HG03457 (cell line): ENCODE results near the gene TECTA.
"Not testable (repeated sequence)": the region's sequence is repeated elsewhere in the genome, so short reads cannot be mapped to it uniquely, and the experiment has no call there.

Experiments used
- ATAC-seq: cut with Tn5 transposase; IDR thresholded peaks from one replicate; pipeline ENCODE4 v1.9.1; 2021; ENCODE audit warnings: moderate number of reproducible peaks; ENCODE audit not compliant: unreplicated experiment

Gene TECTA

GRCh38 chr11:121225382-121225781, 124.3 kb downstream of the TECTA start:
- ATAC-seq: no peak

DNA sequence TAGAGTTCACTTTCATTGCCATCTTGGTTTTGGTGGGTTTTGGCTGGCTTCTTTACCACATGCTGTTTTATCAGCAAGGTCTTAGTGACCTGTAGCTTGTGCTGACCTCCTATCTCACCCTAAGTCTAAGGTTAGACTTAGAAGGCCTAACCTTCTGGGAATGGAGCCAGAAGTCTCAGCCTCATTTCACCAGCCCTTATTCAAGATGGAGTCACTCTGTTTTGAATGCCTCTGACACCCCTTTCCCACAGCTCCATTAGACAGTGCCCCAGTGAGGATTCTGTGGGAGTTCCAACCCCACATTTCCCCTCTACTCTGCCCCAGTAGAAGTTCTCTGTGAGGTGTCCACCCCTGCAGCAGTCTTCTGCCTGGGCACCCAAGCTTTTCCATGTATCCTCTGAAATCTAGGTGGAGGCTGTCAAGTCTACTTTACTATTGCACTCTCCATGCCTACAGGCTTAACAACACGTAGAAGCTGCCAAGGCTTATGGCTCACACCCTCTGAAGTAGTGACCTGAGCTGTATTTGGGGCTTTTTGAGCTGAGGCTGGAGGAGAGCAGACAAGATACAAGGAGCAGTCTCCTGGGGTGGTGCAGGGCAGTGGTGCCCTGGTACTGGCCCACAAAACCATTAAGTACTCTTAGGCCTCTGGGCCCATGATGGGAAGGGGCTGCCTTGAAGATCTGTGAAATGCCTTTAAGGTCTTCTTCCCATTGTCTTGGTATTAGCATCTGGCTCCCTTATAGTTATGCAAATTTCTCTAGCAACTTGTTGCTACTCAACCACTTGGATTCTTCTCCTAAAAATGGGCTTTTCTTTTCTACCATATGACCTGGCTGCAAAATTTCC, 125.6 kb downstream of the TECTA start:
- ATAC-seq: no peak

DNA sequence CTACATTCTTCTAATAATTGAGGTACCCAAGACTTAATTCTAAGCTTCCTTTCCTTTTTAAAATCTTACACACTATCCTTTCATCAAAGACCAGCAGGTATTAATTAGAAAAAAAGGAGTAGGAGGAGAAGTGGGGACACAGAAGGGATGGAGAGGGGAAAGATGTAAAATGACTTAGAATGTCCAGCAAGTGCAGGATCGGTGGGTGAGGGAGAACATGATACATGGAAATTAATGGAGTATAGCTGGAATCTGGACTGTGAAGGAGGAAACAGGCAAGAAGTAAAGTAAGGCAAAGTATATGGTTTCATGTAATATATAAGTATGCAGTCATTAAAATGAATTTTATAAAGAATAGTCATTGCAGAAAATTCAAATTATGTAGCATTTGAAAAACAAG, 127.8 kb downstream of the TECTA start:
- no peak for ATAC-seq

DNA sequence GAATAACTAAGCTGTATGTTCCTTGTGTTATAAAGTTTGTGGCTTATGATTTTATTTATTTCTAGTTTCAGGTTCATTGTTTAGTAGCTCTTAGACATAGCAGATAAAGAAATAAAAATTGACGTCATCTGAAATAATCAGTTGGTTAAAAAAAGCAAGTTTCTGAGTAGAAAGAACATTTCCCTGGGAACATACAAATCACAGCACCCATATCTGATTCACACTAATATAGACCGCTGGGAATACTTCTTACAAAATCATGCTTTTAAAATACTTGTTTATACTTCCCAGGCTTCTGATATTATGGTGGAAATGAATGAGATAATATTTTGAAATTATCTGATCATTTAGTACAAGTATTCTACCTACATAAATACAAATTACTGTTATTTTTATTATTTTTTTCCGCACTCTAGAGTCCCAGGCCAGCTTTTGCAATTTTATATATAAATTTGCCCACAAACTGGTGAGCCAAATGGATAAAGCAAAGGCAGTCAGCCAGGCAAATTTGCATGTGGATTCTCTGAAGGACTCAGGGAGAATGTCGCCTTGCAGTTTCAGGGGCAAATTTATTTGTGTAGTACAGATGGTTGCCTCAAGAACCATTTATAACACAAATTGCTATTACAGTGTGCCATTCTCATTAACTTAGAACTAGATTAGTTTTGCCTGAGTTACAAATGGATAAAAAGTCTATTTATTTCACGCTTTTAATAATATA, 128.6 kb downstream of the TECTA start:
- no peak for ATAC-seq

GRCh38 chr11:121231576-121232278, 130.7 kb downstream of the TECTA start:
- ATAC-seq: no peak

- no peak for ATAC-seq
Measured at GRCh38 chr11:121235057-121235456, 134.0 kb downstream of the TECTA start.

DNA sequence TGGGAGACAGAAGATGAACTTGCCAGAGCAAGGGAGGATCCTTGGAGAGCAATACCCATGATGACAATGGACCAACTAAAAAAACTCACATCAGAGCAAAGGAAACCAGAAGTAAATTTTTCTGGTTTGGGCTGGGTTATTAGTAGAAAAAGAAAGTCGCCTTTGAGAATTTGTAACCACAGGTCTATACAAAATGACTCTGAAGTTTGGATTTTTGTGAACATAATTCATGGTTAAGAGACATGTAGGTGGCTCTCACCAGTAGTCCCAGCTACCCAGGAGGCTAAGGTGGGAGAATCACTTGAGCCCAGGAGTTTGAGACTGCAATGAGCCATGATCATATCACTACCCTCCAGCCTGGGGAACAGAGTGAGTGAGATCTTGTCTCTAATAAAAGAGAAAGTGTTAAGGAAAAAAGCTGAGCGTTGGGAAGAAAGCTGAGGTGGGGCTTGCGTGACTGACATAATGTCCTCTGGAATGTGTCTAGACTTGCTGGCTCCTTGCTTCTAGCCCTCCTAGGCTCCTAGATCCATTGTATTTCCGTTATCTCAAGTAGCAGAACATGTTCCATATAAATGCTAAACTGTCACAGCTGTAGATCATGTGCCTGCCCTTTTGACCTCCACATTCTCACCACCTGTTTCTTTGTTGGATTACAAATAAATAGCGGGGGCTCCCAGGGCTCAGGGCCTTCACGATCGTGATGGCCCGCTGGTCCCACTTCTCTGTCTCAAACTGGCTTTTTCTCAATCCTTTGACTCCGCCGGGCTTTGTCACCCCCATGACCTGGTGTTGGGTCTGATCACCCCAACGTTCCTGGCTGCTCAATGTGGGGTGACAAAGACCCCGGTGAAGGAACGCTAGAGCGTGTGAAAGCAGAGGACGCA, 135.3 kb downstream of the TECTA start:
- ATAC-seq: peak; percentile 59

DNA sequence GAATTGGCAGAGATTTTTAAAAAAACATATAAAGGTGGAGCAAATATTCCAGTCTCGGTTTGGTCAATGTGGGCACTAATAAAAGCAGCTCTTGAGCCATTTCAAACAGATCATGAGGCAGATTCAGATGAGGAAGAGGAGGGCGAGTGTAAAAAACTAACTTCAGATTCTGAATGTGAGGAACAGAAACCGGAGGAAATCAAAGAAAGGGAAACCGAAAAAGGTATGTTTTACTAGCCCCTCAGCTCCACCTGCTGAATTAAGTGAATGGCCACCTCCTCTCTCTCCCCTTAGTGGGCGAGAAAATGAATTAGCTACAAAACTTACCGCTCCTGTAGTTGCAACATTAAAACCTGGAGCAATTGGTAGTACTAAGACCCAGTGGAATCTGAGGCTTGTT, 136.2 kb downstream of the TECTA start:
- ATAC-seq: not testable (repeated sequence)

DNA sequence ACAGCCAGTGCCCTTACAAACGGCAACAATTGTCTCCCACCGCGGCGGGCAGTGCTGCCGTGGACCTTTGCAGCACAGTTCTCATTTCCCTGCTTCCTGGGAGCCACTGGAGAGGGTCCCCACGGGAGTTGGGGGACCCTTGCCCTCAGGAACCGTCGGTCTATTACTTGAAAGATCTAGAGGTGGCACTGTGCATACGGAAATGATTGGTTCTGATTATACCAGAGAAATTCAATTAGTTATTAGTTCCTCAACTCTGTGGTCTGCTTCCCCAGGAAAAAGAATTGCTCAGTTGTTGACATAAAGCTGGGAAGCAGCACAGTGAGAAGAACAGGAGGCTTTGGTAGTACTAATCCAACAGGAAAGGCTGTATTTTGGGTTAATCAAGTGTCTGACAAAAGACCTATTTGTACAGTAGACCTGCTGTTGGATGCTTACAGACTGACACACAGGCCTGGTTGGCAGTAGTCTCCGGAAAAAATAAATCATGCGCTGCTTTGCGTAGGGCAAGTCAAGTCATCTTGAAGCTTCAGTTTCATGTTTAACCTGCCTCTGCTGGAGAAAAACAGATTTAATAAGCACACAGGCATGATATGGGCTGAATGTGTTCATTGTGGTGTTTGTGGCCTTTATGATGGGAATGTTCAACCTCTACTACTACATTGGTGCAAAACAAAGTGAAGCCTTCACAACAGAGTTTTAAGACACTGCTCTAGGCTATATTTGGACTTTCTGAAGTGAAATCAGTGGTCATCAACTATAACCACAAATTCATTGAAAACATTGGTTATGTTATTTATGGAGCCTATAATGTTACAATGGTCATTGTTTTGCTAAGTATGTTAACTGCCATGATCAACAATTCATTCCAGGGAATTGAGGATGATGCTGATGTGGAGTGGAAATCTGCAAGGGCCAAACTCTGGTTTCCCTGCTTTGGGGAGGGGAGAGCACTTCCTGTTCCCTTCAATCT, 136.9 kb downstream of the TECTA start:
- no peak for ATAC-seq

GRCh38 chr11:121238956-121239355, 137.9 kb downstream of the TECTA start:
- no peak for ATAC-seq

GRCh38 chr11:121240001-121240400, 139.0 kb downstream of the TECTA start:
- not testable (repeated sequence) for ATAC-seq

- no peak for ATAC-seq
Measured at GRCh38 chr11:121240650-121241303, 139.7 kb downstream of the TECTA start.
